H1 (cell line): ENCODE data around the gene CPED1. TPM values are rescaled to one million over a fixed set of nuclear protein-coding genes. Genes with fewer than 3 reads are reported as not detected.

Source experiments
- CBX8 ChIP-seq: fragments of 300-800, 300-1000 bp; sonication (generic); IDR thresholded peaks from 2 replicates; pipeline ENCODE4 v1.7.1; 2016; ENCODE audit warnings: low read depth, low read length, borderline replicate concordance
- EZH2 ChIP-seq: fragments of 200-600 bp; sonication (generic); IDR thresholded peaks from 2 replicates; pipeline ENCODE4 v1.7.1; 2012; ENCODE audit warnings: low read depth, mild to moderate bottlenecking, moderate library complexity, low read length, inconsistent platforms; ENCODE audit not compliant: severe bottlenecking
- FOSL1 ChIP-seq: IDR thresholded peaks from 2 replicates; pipeline ENCODE4 v1.6.1; 2011; ENCODE audit warnings: mild to moderate bottlenecking, low read depth, low read length, moderate library complexity; ENCODE audit not compliant: insufficient read depth
- KDM1A ChIP-seq: fragments of 200-600, 300-600 bp; sonication (generic); IDR thresholded peaks from 2 replicates; pipeline ENCODE4 v1.7.1; 2016; ENCODE audit warnings: mild to moderate bottlenecking, low read length, borderline replicate concordance
- POU5F1 ChIP-seq: IDR thresholded peaks from 2 replicates; pipeline ENCODE4 v1.6.1; 2011; ENCODE audit warnings: low read depth, mild to moderate bottlenecking, low read length, moderate library complexity
- RNF2 ChIP-seq: fragments of 200-900, 300-1000 bp; sonication (generic); IDR thresholded peaks from 2 replicates; pipeline ENCODE4 v1.7.1; 2016; ENCODE audit warnings: borderline replicate concordance, low read depth, mild to moderate bottlenecking, antibody characterized with exemption, low read length; ENCODE audit not compliant: poor library complexity, severe bottlenecking; ENCODE audit errors: missing control alignments
- SP2 ChIP-seq: IDR thresholded peaks from 2 replicates; pipeline ENCODE4 v1.6.1; 2012; ENCODE audit warnings: mild to moderate bottlenecking, low read length, inconsistent platforms
- ZNF274 ChIP-seq: IDR thresholded peaks from 2 replicates; pipeline ENCODE4 v1.7.0; 2012; ENCODE audit warnings: low read length, borderline replicate concordance; ENCODE audit errors: extremely low read depth
- polyA plus RNA-seq, 7 experiments: library from polyadenylated mRNA; depleted of rRNA in 3 of 7; stranded (reverse) in 5 of 7; unstranded in 2 of 7; fragments of >200 nt in 5 of 7; fragments of 200-250 nt in 2 of 7; gene quantifications; 1 replicate in 5 of 7; 2 replicates in 1 of 7; 4 replicates in 1 of 7; pipeline versions ENCODE4 v1.2.1 to v1.2.3, GENCODE V29; 2011 to 2013; ENCODE audit warnings: missing spikeins in 2 of 7, mixed read lengths in 2 of 7
- total RNA-seq: library from RNA; stranded (reverse); fragmentation: NEBNext Ultra II Directional; extraction: Animal tissue kit (Norgen Biotek cat#: 25700); gene quantifications from 2 replicates; pipeline ENCODE4 v1.2.1, GENCODE V29; 2021
- TF ChIP-seq, protein P1 (sequence below): IDR thresholded peaks from 2 replicates; pipeline ENCODE4 v1.6.1; 2011; ENCODE audit warnings: low read depth, mild to moderate bottlenecking, low read length; ENCODE audit not compliant: insufficient read depth

CPED1 gene
- total and polyA plus RNA-seq, 2 of the 8 experiments (the other 6 are each of a cell fraction or from before 2014, with no cell fraction given) = 0.08 to 0.39 TPM

DNA sequence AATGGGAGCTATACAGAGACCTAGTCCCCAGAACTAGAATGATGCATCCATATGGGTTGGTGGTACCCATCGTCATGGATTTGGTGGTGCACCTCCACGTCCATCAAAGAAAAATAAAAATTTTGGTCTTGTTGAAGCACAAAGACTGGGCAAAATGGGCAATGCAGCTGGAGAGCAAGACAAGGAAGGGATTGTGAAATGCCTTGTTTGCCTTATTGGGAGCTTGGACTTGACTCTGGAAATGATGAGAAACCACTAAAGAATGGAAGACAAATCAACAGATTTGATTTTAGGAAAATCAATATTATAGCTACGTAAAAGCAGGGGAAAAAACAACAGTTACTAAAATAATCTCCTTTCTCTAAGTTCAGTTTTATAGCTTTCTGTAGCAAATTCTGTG is 150.9 kb downstream of the CPED1 start (continued):
- TF ChIP-seq EZH2 (no peak), POU5F1 (no peak), CBX8 (no peak), SP2 (no peak), RNF2 (no peak), FOSL1 (no peak), KDM1A (no peak), ZNF274 (no peak)
- TF ChIP-seq, protein P1, sequence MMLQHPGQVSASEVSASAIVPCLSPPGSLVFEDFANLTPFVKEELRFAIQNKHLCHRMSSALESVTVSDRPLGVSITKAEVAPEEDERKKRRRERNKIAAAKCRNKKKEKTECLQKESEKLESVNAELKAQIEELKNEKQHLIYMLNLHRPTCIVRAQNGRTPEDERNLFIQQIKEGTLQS = no peak
